Nephron (organoid): Measurements from ENCODE around the gene TRIM34.
A peak's percentile ranks its signal among the peaks of the same experiment; 100 is the strongest.

Source experiments
- H3K27ac Mint-ChIP-seq, 3 experiments: 2 replicates each; pipeline ENCODE4 v1.8.0; 2020; ENCODE audit warnings: mixed read lengths in 3 of 3, mild to moderate bottlenecking in 2 of 3, moderate library complexity in 1 of 3
- H3K27me3 Mint-ChIP-seq: 2 replicates; pipeline ENCODE4 v1.8.0; 2021; ENCODE audit warnings: low read depth, mild to moderate bottlenecking, moderate library complexity, mixed read lengths
- H3K36me3 Mint-ChIP-seq: 2 replicates; pipeline ENCODE4 v1.8.0; 2020; ENCODE audit warnings: low read depth, mixed read lengths
- H3K4me1 Mint-ChIP-seq: 2 replicates; pipeline ENCODE4 v1.8.0; 2020; ENCODE audit warnings: mixed read lengths
- H3K4me3 Mint-ChIP-seq, 3 experiments: 2 replicates each; pipeline ENCODE4 v1.8.0; 2020; ENCODE audit warnings: mild to moderate bottlenecking in 3 of 3, mixed read lengths in 3 of 3, moderate library complexity in 2 of 3
- H3K9me3 Mint-ChIP-seq: 2 replicates; pipeline ENCODE4 v1.8.0; 2020; ENCODE audit warnings: mixed read lengths
- CTCF ChIP-seq, 3 experiments: fragments of 200-600 bp; sonication (generic); IDR thresholded peaks; one replicate each; pipeline ENCODE4 v1.5.0; 2021; ENCODE audit warnings: antibody characterized with exemption in 3 of 3; ENCODE audit not compliant: unreplicated experiment in 3 of 3

Gene TRIM34

GRCh38 chr11:5610446-5610845, 14.4 kb upstream of the TRIM34 start:
- Mint-ChIP-seq H3K27ac (no peak overlapping the region), H3K27me3 (no peaks in the 10 kb centered on the region), H3K4me1 (no peaks in the 10 kb centered on the region), H3K36me3 (peaks cover 50% of the 10 kb centered on the region), H3K4me3 (no peak overlapping the region), H3K9me3 (no peaks in the 10 kb centered on the region)
- no peak for TF ChIP-seq CTCF (IDR thresholded peaks at IDR 0.05; ENCODE audit: unreplicated experiment in 3 of 3)

GRCh38 chr11:5611627-5612026, 13.2 kb upstream of the TRIM34 start:
- Mint-ChIP-seq H3K27me3 (no peaks in the 10 kb centered on the region), H3K9me3 (no peaks in the 10 kb centered on the region), H3K4me1 (no peaks in the 10 kb centered on the region), H3K36me3 (peaks cover 39% of the 10 kb centered on the region), H3K27ac (no peak overlapping the region), H3K4me3 (no peak overlapping the region)
- TF ChIP-seq CTCF (IDR thresholded peaks at IDR 0.05; ENCODE audit: unreplicated experiment in 3 of 3): no peak

- no peak for TF ChIP-seq CTCF (IDR thresholded peaks at IDR 0.05; ENCODE audit: unreplicated experiment in 3 of 3)
- H3K9me3 Mint-ChIP-seq: no peaks in the 10 kb centered on the region
- H3K4me3 Mint-ChIP-seq: no peak overlapping the region
- H3K4me1 Mint-ChIP-seq: no peaks in the 10 kb centered on the region
- H3K27ac Mint-ChIP-seq: no peak overlapping the region
- no peaks in the 10 kb centered on the region for H3K36me3 Mint-ChIP-seq
- no peaks in the 10 kb centered on the region for H3K27me3 Mint-ChIP-seq
Measured at GRCh38 chr11:5618807-5619206, 6.0 kb upstream of the TRIM34 start.

- no peaks in the 10 kb centered on the region for H3K36me3 Mint-ChIP-seq
- H3K9me3 Mint-ChIP-seq: no peaks in the 10 kb centered on the region
- no peak for TF ChIP-seq CTCF (IDR thresholded peaks at IDR 0.05; ENCODE audit: unreplicated experiment in 3 of 3)
- peaks cover 6% of the 10 kb centered on the region for H3K4me1 Mint-ChIP-seq
- no peak overlapping the region for H3K4me3 Mint-ChIP-seq
- no peaks in the 10 kb centered on the region for H3K27me3 Mint-ChIP-seq
- peak overlapping the region in 2 of 3 experiments; percentile 4 to 24 for H3K27ac Mint-ChIP-seq
Measured at GRCh38 chr11:5620651-5621521, 3.9 kb upstream of the TRIM34 start.

- H3K4me1 Mint-ChIP-seq: peaks cover 9% of the 10 kb centered on the region
- H3K4me3 Mint-ChIP-seq: no peak overlapping the region
- TF ChIP-seq CTCF (IDR thresholded peaks at IDR 0.05; ENCODE audit: unreplicated experiment in 3 of 3): no peak
- no peaks in the 10 kb centered on the region for H3K36me3 Mint-ChIP-seq
- H3K9me3 Mint-ChIP-seq: no peaks in the 10 kb centered on the region
- H3K27me3 Mint-ChIP-seq: no peaks in the 10 kb centered on the region
- H3K27ac Mint-ChIP-seq: no peak overlapping the region
Measured at GRCh38 chr11:5621580-5621979, 3.2 kb upstream of the TRIM34 start.

- no peak for TF ChIP-seq CTCF (IDR thresholded peaks at IDR 0.05; ENCODE audit: unreplicated experiment in 3 of 3)
- Mint-ChIP-seq H3K4me3 (peak overlapping the region in 2 of 3 experiments; percentile 15 to 33), H3K27me3 (no peaks in the 10 kb centered on the region), H3K36me3 (no peaks in the 10 kb centered on the region), H3K4me1 (peaks cover 9% of the 10 kb centered on the region), H3K9me3 (no peaks in the 10 kb centered on the region), H3K27ac (no peak overlapping the region)
Measured at GRCh38 chr11:5622802-5623201, 2.0 kb upstream of the TRIM34 start.
